Measurements from ENCODE around the gene PLSCR3.

- TF ChIP-seq CTCF (IDR thresholded peaks at IDR 0.05) (no peak), EZH2phosphoT487 (IDR thresholded peaks at IDR 0.05) (no peak)
Measured at GRCh38 chr17:7403043-7403726, 8.9 kb upstream of the PLSCR3 start.

Measured in neural progenitor cell (in vitro differentiated cells).